HCEC 1CT (cell line): Measurements from ENCODE around the gene LIF.
"Not testable (repeated sequence)": the region's sequence is repeated elsewhere in the genome, so short reads cannot be mapped to it uniquely, and the experiment has no call there.

Source experiments
- DNase-seq: peaks from one replicate; pipeline ENCODE4 v3.0.0-alpha.2; 2017

Gene LIF

GRCh38 chr22:30241576-30242371, 4.8 kb downstream of the LIF start:
- DNase-seq = no peak

GRCh38 chr22:30240541-30241417, 5.8 kb downstream of the LIF start:
- no peak for DNase-seq

- no peak for DNase-seq
Observed at GRCh38 chr22:30239488-30240405, 6.8 kb downstream of the LIF start.

GRCh38 chr22:30238661-30239487, 7.7 kb downstream of the LIF start:
- DNase-seq = no peak

- no peak for DNase-seq
Observed at GRCh38 chr22:30238136-30238535, 8.4 kb downstream of the LIF start.

- DNase-seq = no peak
Observed at GRCh38 chr22:30236875-30237274, 9.7 kb downstream of the LIF start.

- DNase-seq = no peak
Observed at GRCh38 chr22:30235687-30236170, 10.8 kb downstream of the LIF start.

- DNase-seq = no peak
Observed at GRCh38 chr22:30234786-30235470, 11.6 kb downstream of the LIF start.

GRCh38 chr22:30234325-30234724, 12.2 kb downstream of the LIF start:
- not testable (repeated sequence) for DNase-seq

GRCh38 chr22:30233582-30233981, 13.0 kb downstream of the LIF start:
- no peak for DNase-seq

GRCh38 chr22:30232716-30233218, 13.8 kb downstream of the LIF start:
- DNase-seq = no peak

GRCh38 chr22:30230787-30231461, 15.6 kb downstream of the LIF start:
- no peak for DNase-seq

GRCh38 chr22:30230330-30230729, 16.2 kb downstream of the LIF start:
- no peak for DNase-seq

- DNase-seq = no peak
Observed at GRCh38 chr22:30228509-30229359, 17.8 kb downstream of the LIF start.

- DNase-seq = no peak
Observed at GRCh38 chr22:30227438-30228228, 18.9 kb downstream of the LIF start.

- no peak for DNase-seq
Observed at GRCh38 chr22:30226192-30226832, 20.2 kb downstream of the LIF start.

- DNase-seq = no peak
Observed at GRCh38 chr22:30225220-30225927, 21.2 kb downstream of the LIF start.
